Caco-2 (cell line): ENCODE data around the gene RASL10B. TPM values are rescaled to one million over a fixed set of nuclear protein-coding genes. Genes with fewer than 3 reads are reported as not detected.

Source experiments
- Bru-seq: library from RNA; stranded (reverse); fragments of 400-500 nt; gene quantifications from one replicate; lab custom pipeline; 2021; lab: Mats Ljungman, UMichigan
- BruChase-seq, 2 experiments: library from RNA; stranded (reverse); fragments of 400-500 nt; gene quantifications; one replicate each; lab custom pipeline; 2021; lab: Mats Ljungman, UMichigan
- BruUV-seq: library from RNA; stranded (reverse); fragments of 400-500 nt; replicated peaks from 2 replicates; lab custom pipeline; 2021; lab: Mats Ljungman, UMichigan
- CTCF ChIA-PET: fragments of 300-600 bp; sonication (Branson Sonifier 250); formaldehyde crosslinking; loops from one replicate; lab custom pipeline; 2022; ENCODE audit warnings: antibody characterized with exemption; lab: Charles Lee
- POLR2A ChIA-PET: fragments of 300-600 bp; sonication (Branson Sonifier 250); formaldehyde crosslinking; loops from one replicate; lab custom pipeline; 2022; ENCODE audit warnings: antibody characterized with exemption; lab: Charles Lee
- DNase-seq, 2 experiments: peaks; one replicate each; pipeline versions ENCODE4 v3.0.0 to v3.0.0-alpha.2; 2020 to 2022
- H3K27me3 ChIP-seq: replicated peaks from 2 replicates; pipeline ENCODE4 v1.6.0; 2011; ENCODE audit warnings: low read length; ENCODE audit not compliant: control insufficient read depth, insufficient read depth
- H3K36me3 ChIP-seq: 2 replicates; pipeline ENCODE4 v1.5.1; 2011; ENCODE audit warnings: low read length; ENCODE audit not compliant: control insufficient read depth, insufficient read depth
- H3K4me1 ChIP-seq: fragments of 250-450 bp; sonication (Bioruptor Pico); 2 replicates; pipeline ENCODE4 v1.5.1; 2020; ENCODE audit warnings: mild to moderate bottlenecking
- H3K4me3 ChIP-seq: 2 replicates; pipeline ENCODE4 v1.5.1; 2011; ENCODE audit warnings: low read depth, mild to moderate bottlenecking, control low read depth, low read length
- H3K9me3 ChIP-seq: fragments of 250-450 bp; sonication (Bioruptor Pico); 2 replicates; pipeline ENCODE4 v1.5.1; 2020; ENCODE audit warnings: mild to moderate bottlenecking, moderate library complexity
- H3K27ac Mint-ChIP-seq: one replicate; pipeline ENCODE4 v1.8.0; 2022; ENCODE audit warnings: mixed read lengths; ENCODE audit not compliant: unreplicated experiment
- H3K27me3 Mint-ChIP-seq: one replicate; pipeline ENCODE4 v1.8.0; 2022; ENCODE audit warnings: mixed read lengths; ENCODE audit not compliant: insufficient read depth, unreplicated experiment
- H3K36me3 Mint-ChIP-seq: one replicate; pipeline ENCODE4 v1.8.0; 2022; ENCODE audit warnings: mild to moderate bottlenecking, mixed read lengths; ENCODE audit not compliant: insufficient read depth, unreplicated experiment
- H3K4me1 Mint-ChIP-seq: one replicate; pipeline ENCODE4 v1.8.0; 2022; ENCODE audit warnings: low read depth, mixed read lengths; ENCODE audit not compliant: unreplicated experiment
- H3K4me3 Mint-ChIP-seq: one replicate; pipeline ENCODE4 v1.8.0; 2022; ENCODE audit warnings: mild to moderate bottlenecking, moderate library complexity, mixed read lengths; ENCODE audit not compliant: unreplicated experiment
- H3K9me3 Mint-ChIP-seq: one replicate; pipeline ENCODE4 v1.8.0; 2022; ENCODE audit warnings: mixed read lengths; ENCODE audit not compliant: unreplicated experiment
- intact Hi-C: fragments of 100-400 bp; cut with micrococcal nuclease; formaldehyde crosslinking; loops from one replicate; pipeline ENCODE4 v1.10.0; 2022; ENCODE audit not compliant: unreplicated experiment
- long read RNA-seq: library from polyadenylated mRNA; stranded (forward); transcript quantifications from one replicate; pipeline ENCODE4 v2.0.0, GENCODE V29; 2022
- total RNA-seq: library from RNA; stranded (reverse); gene quantifications from 2 replicates; pipeline ENCODE4 v1.2.3, GENCODE V29; 2022
- TF ChIP-seq, protein P1 (sequence below), 2 experiments: fragments of 200-600 bp in 1 of 2; IDR thresholded peaks; 1 replicate in 1 of 2; 2 replicates in 1 of 2; pipeline versions ENCODE4 v1.5.1 to v1.8.0; 2011 to 2022; ENCODE audit warnings: antibody characterized with exemption in 1 of 2, control low read depth in 1 of 2, inconsistent platforms in 1 of 2, low read depth in 1 of 2, low read length in 1 of 2, mild to moderate bottlenecking in 1 of 2, moderate library complexity in 1 of 2; ENCODE audit not compliant: insufficient read depth in 1 of 2, severe bottlenecking in 1 of 2, unreplicated experiment in 1 of 2

RASL10B gene, protein sequence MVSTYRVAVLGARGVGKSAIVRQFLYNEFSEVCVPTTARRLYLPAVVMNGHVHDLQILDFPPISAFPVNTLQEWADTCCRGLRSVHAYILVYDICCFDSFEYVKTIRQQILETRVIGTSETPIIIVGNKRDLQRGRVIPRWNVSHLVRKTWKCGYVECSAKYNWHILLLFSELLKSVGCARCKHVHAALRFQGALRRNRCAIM
- total RNA-seq (11.4 and 13.3 TPM in 2 replicates), Bru-seq, nascent RNA (percentile 55 among the genes with signal in this experiment), BruChase-seq, experiment 1, labeled RNA remaining after a 2-hour chase (percentile 56 among the genes with signal in this experiment), BruChase-seq, experiment 2, labeled RNA remaining after a 6-hour chase (percentile 67 among the genes with signal in this experiment)
- long read RNA-seq, partial matches to known transcripts = 0 of 6 reads
- long read RNA-seq, other reads (novel, unspliced or antisense) = 4 of 6 reads

DNA sequence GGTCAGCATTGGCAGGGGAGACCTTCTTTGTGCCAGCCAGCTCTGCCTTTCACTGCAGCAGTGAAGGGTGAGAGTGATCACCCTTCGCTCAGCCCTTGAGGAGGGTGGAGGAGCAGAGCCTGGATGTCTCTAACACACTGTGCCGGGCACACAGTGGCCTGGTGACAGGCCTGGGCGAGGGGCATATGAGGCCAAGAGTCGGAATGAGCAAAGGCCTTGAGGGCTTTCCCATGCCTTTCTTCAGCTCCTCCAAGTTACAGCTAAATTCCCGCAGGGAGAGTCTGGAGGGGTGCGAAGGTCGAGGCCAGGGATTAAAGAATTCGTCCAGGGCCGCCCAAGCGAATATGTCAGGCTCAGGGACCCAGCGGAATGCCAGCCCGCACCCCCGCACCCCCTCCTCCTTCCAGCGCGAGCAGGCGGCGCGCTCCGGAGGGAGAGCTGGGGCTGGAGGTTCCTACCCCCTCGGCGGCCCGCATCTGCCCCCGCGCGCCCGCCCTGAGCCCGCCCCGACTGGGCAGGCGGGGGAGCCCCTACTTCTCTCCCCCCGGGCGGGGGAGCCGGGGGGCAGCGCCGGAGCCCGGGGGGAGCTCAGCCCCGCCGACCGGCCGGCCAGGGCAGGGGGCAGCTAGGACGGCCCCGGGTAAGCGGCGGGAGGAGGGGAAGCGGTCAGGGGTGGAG lies at the start of gene RASL10B:
RASL10B (plus strand) TSS at position 401 of the 678 bp plus-strand sequence. CDS start 3,546 bp downstream, outside the sequence.
- TF ChIP-seq, protein P1, sequence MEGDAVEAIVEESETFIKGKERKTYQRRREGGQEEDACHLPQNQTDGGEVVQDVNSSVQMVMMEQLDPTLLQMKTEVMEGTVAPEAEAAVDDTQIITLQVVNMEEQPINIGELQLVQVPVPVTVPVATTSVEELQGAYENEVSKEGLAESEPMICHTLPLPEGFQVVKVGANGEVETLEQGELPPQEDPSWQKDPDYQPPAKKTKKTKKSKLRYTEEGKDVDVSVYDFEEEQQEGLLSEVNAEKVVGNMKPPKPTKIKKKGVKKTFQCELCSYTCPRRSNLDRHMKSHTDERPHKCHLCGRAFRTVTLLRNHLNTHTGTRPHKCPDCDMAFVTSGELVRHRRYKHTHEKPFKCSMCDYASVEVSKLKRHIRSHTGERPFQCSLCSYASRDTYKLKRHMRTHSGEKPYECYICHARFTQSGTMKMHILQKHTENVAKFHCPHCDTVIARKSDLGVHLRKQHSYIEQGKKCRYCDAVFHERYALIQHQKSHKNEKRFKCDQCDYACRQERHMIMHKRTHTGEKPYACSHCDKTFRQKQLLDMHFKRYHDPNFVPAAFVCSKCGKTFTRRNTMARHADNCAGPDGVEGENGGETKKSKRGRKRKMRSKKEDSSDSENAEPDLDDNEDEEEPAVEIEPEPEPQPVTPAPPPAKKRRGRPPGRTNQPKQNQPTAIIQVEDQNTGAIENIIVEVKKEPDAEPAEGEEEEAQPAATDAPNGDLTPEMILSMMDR (IDR thresholded peaks at IDR 0.05; ENCODE audit: insufficient read depth in 1 of 2, low read depth in 1 of 2, low read length in 1 of 2, severe bottlenecking in 1 of 2, unreplicated experiment in 1 of 2) = no peak
- no peaks in the 10 kb centered on the region for H3K9me3 Mint-ChIP-seq
- H3K4me1 ChIP-seq = peaks cover 7% of the 10 kb centered on the region
- no TSS peak for BruUV-seq
- no peaks in the 10 kb centered on the region; the same call in 1 of the 2 replicates for H3K36me3 ChIP-seq
- peaks cover 6% of the 10 kb centered on the region for H3K36me3 Mint-ChIP-seq
- peaks cover 9% of the 10 kb centered on the region for H3K4me1 Mint-ChIP-seq
- ChIA-PET CTCF (interaction anchor here (0.9 to 2.4 kb wide), 3 partner anchors 16 to 78 kb away, joined by 5 to 18 read pairs (median 16); partner anchors contain the start of gene TAF15), POLR2A (no interaction called here)
- peak within 1 kb of the TSS; percentile 46 for H3K4me3 ChIP-seq
- H3K27me3 ChIP-seq = no peaks in the 10 kb centered on the region
- DNase-seq = peak; percentile 83 to 84
- intact Hi-C loops = no loop called here
- H3K9me3 ChIP-seq = no peaks in the 10 kb centered on the region
- H3K4me3 Mint-ChIP-seq = peak within 1 kb of the TSS; percentile 75
- no peaks in the 10 kb centered on the region for H3K27me3 Mint-ChIP-seq
- peak within 1 kb of the TSS; percentile 58 for H3K27ac Mint-ChIP-seq

GRCh38 chr17:35683591-35683990 lies 47.8 kb upstream of the RASL10B start:
- no peaks in the 10 kb centered on the region for H3K36me3 ChIP-seq
- no peak overlapping the region for H3K4me3 ChIP-seq
- ChIA-PET CTCF (no interaction called here), POLR2A (no interaction called here)
- Mint-ChIP-seq H3K27me3 (no peaks in the 10 kb centered on the region), H3K4me1 (no peaks in the 10 kb centered on the region), H3K27ac (no peak overlapping the region), H3K4me3 (no peak overlapping the region), H3K36me3 (peaks cover 81% of the 10 kb centered on the region), H3K9me3 (no peaks in the 10 kb centered on the region)
- no peak for DNase-seq
- H3K4me1 ChIP-seq = no peaks in the 10 kb centered on the region
- TSS peak; percentile 20 for BruUV-seq
- no peaks in the 10 kb centered on the region for H3K9me3 ChIP-seq
- intact Hi-C loops = no loop called here
- no peaks in the 10 kb centered on the region for H3K27me3 ChIP-seq
- TF ChIP-seq, protein P1 (IDR thresholded peaks at IDR 0.05; ENCODE audit: insufficient read depth in 1 of 2, low read depth in 1 of 2, low read length in 1 of 2, severe bottlenecking in 1 of 2, unreplicated experiment in 1 of 2) = no peak

DNA sequence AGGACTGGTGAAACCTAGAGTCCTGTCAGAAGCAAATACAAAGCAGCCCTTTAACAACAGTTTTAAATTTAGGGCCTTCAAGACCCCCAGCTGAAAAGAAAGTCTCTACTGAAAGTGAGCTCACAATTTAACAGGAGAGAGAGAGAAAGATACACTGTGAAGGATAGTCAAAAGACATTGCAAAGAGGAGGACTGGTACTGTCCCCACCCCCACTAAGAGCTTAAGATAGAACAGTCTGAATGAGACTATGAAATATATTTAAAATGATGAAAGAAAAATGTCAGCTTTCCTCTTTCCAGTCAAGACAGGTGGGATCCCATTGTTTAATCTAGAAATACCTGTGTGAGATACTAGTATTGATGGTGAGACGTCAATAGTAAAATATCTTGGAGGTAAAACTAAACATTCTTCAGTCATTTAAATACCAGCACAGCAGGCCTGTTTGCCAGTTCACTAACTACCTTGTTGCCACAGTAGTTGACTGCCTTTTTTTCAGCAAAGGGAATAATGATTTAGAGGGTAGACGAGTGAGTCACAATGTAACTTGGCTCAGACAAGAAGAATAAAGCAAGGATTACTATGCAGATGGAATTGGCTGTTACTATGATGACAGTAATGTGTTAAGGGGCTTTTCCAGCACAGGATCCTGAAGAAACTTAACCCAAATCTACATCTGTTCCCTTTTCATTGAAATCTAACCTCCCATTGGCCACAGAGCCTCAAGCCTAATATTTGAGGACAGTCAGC lies 47.2 kb upstream of the RASL10B start:
- no peak overlapping the region for H3K4me3 Mint-ChIP-seq
- H3K27me3 Mint-ChIP-seq = no peaks in the 10 kb centered on the region
- TF ChIP-seq, protein P1 (IDR thresholded peaks at IDR 0.05; ENCODE audit: insufficient read depth in 1 of 2, low read depth in 1 of 2, low read length in 1 of 2, severe bottlenecking in 1 of 2, unreplicated experiment in 1 of 2) = no peak
- no peak overlapping the region for H3K27ac Mint-ChIP-seq
- Histone ChIP-seq H3K9me3 (no peaks in the 10 kb centered on the region), H3K4me3 (no peak overlapping the region), H3K4me1 (no peaks in the 10 kb centered on the region), H3K27me3 (no peaks in the 10 kb centered on the region), H3K36me3 (no peaks in the 10 kb centered on the region)
- BruUV-seq = no TSS peak
- DNase-seq = no peak
- no peaks in the 10 kb centered on the region for H3K4me1 Mint-ChIP-seq
- ChIA-PET CTCF (no interaction called here), POLR2A (no interaction called here)
- H3K9me3 Mint-ChIP-seq = no peaks in the 10 kb centered on the region
- H3K36me3 Mint-ChIP-seq = peaks cover 80% of the 10 kb centered on the region
- intact Hi-C loops = no loop called here
